Stimulated activated CD8-positive, alpha-beta memory T cell treated with anti-CD3 and anti-CD28 coated beads, Interleukin-2, amount 100 ng/mL, for 48 hours (primary cell): ENCODE results near the gene CCND3.

Experiments
- DNase-seq, 2 donors: peaks; one replicate each; pipeline ENCODE4 v3.0.0-alpha.2; 2020; ENCODE audit warnings: low read depth in 2 of 2

CCND3 gene

GRCh38 chr6:41941280-41942066, at the start of gene CCND3:
CCND3 (minus strand) TSS chr6:41941808; CDS start chr6:41941649, 159 bp downstream.
- DNase-seq = peak; percentile 91 to 92

GRCh38 chr6:41986339-41986738, 44.7 kb upstream of the CCND3 start:
- DNase-seq = no peak

- no peak for DNase-seq
Observed at GRCh38 chr6:41984623-41985022, 43.0 kb upstream of the CCND3 start.

- no peak for DNase-seq
Observed at GRCh38 chr6:41976794-41977484, 35.3 kb upstream of the CCND3 start.

GRCh38 chr6:41975276-41975675, 33.7 kb upstream of the CCND3 start:
- no peak for DNase-seq

- no peak for DNase-seq
Observed at GRCh38 chr6:41974281-41974825, 32.7 kb upstream of the CCND3 start.

- DNase-seq = no peak
Observed at GRCh38 chr6:41972826-41973225, 31.2 kb upstream of the CCND3 start.

GRCh38 chr6:41970436-41970846, 28.8 kb upstream of the CCND3 start:
- DNase-seq = peak; percentile 28 to 49

- DNase-seq = no peak
Observed at GRCh38 chr6:41967312-41968287, 26.0 kb upstream of the CCND3 start.

- no peak for DNase-seq
Observed at GRCh38 chr6:41966961-41967311, 25.3 kb upstream of the CCND3 start.

- no peak for DNase-seq
Observed at GRCh38 chr6:41966214-41966920, 24.8 kb upstream of the CCND3 start.

GRCh38 chr6:41965429-41966213, 24.0 kb upstream of the CCND3 start:
- DNase-seq = no peak

GRCh38 chr6:41964201-41964887, 22.7 kb upstream of the CCND3 start:
- DNase-seq = no peak

GRCh38 chr6:41963371-41963770, 21.8 kb upstream of the CCND3 start:
- no peak for DNase-seq

GRCh38 chr6:41960028-41960427, 18.4 kb upstream of the CCND3 start:
- no peak for DNase-seq

- DNase-seq = no peak
Observed at GRCh38 chr6:41958022-41958856, 16.6 kb upstream of the CCND3 start.

GRCh38 chr6:41957117-41957516, 15.5 kb upstream of the CCND3 start:
- DNase-seq = no peak

- DNase-seq = no peak
Observed at GRCh38 chr6:41955412-41955811, 13.8 kb upstream of the CCND3 start.

GRCh38 chr6:41954668-41955067, 13.1 kb upstream of the CCND3 start:
- DNase-seq = no peak
